K562 (cell line): ENCODE data around the gene PPP3CA. TPM values are rescaled to one million over a fixed set of nuclear protein-coding genes. Genes with fewer than 3 reads are reported as not detected.

Experiments
- ATAC-seq: fragments of 200-7000 bp; cut with Tn5 transposase; 3 replicates; pipeline ENCODE4 v1.9.1; 2020; ENCODE audit warnings: moderate library complexity
- BruUV-seq: library from RNA; stranded (reverse); fragments of 400-500 nt; replicated peaks from 2 replicates; lab custom pipeline; 2021; lab: Mats Ljungman, UMichigan
- CTCF ChIA-PET: fragments of 300-600 bp; formaldehyde crosslinking; extraction: SDS; loops from one replicate; lab custom pipeline; 2021; ENCODE audit warnings: low intra/inter-chr PET ratio; lab: Yijun Ruan, JAX
- POLR2A ChIA-PET: fragments of 300-600, 350-650 bp; sonication (Branson Sonifier 250); formaldehyde crosslinking; extraction: SDS; loops from one replicate; lab custom pipeline; 2021; ENCODE audit warnings: antibody characterized with exemption, inconsistent platforms; lab: Yijun Ruan, JAX
- DNase-seq, 4 experiments: peaks; one replicate each; pipeline versions ENCODE4 v3.0.0 to v3.0.0-alpha.2; 2011 to 2018; ENCODE audit warnings: low spot score in 3 of 4, mixed read lengths in 3 of 4; ENCODE audit errors: extremely low read depth in 1 of 4
- FAIRE-seq: peaks from 2 replicates; lab custom pipeline; 2011; peaks lifted over from hg19 to GRCh38; lab: Jason Lieb, UNC
- H2AFZ ChIP-seq: 2 replicates; pipeline ENCODE4 v1.6.0; 2011; ENCODE audit warnings: low read depth, low read length, control low read depth, inconsistent platforms
- H3K27ac ChIP-seq: fragments of 200-600 bp; 3 replicates; pipeline ENCODE4 v1.8.0; 2011; ENCODE audit warnings: low read depth, mild to moderate bottlenecking, control low read depth, inconsistent platforms, low read length, moderate library complexity, mixed read lengths; ENCODE audit errors: extremely low read depth
- H3K27me3 ChIP-seq, 2 experiments: fragments of 300-600 bp in 1 of 2; 2 replicates in 1 of 2; 3 replicates in 1 of 2; pipeline versions ENCODE4 v1.6.0 to v1.8.0; 2011; ENCODE audit warnings: inconsistent platforms in 2 of 2, low read length in 2 of 2, mild to moderate bottlenecking in 1 of 2, mixed read lengths in 1 of 2, moderate library complexity in 1 of 2; ENCODE audit not compliant: control insufficient read depth in 2 of 2, insufficient read depth in 2 of 2
- H3K36me3 ChIP-seq: fragments of 300-600 bp; 3 replicates; pipeline ENCODE4 v1.8.0; 2011; ENCODE audit warnings: mild to moderate bottlenecking, low read length, inconsistent platforms; ENCODE audit not compliant: control insufficient read depth, insufficient read depth
- H3K4me1 ChIP-seq, 2 experiments: fragments of 200-600 bp in 1 of 2; replicated peaks in 1 of 2; 2 replicates in 1 of 2; 3 replicates in 1 of 2; pipeline versions ENCODE4 v1.5.1 to v1.8.0; 2011; ENCODE audit warnings: inconsistent platforms in 2 of 2, low read length in 2 of 2, mild to moderate bottlenecking in 1 of 2, mixed read lengths in 1 of 2, moderate library complexity in 1 of 2; ENCODE audit not compliant: control insufficient read depth in 2 of 2, insufficient read depth in 2 of 2
- H3K4me2 ChIP-seq: 2 replicates; pipeline ENCODE4 v1.6.1; 2011; ENCODE audit warnings: low read length, control low read depth, inconsistent platforms, mixed read lengths; ENCODE audit not compliant: insufficient read depth
- H3K4me3 ChIP-seq: fragments of 200-600 bp; sonication (generic), shearing (Covaris generic); 2 replicates; pipeline ENCODE4 v1.5.1; 2016; ENCODE audit warnings: control low read depth, inconsistent platforms
- H3K79me2 ChIP-seq: fragments of 200-600 bp; 3 replicates; pipeline ENCODE4 v1.8.0; 2011; ENCODE audit warnings: low read length, inconsistent platforms; ENCODE audit not compliant: control insufficient read depth, insufficient read depth
- H3K9ac ChIP-seq, 2 experiments: 2 replicates each; pipeline versions ENCODE4 v1.6.0 to v1.6.1; 2011; ENCODE audit warnings: low read depth in 2 of 2, low read length in 2 of 2, control low read depth in 1 of 2, inconsistent platforms in 1 of 2, mild to moderate bottlenecking in 1 of 2, mixed read lengths in 1 of 2; ENCODE audit not compliant: insufficient read depth in 1 of 2
- H3K9me1 ChIP-seq: one replicate; pipeline ENCODE4 v1.6.0; 2011; ENCODE audit warnings: inconsistent platforms, mild to moderate bottlenecking, low read length, moderate library complexity; ENCODE audit not compliant: control insufficient read depth, insufficient read depth
- H3K9me3 ChIP-seq: replicated peaks from 2 replicates; pipeline ENCODE4 v1.5.1; 2011; ENCODE audit warnings: low read depth, low read length, inconsistent platforms; ENCODE audit not compliant: control insufficient read depth, insufficient read depth
- H4K20me1 ChIP-seq: replicated peaks from 2 replicates; pipeline ENCODE4 v1.6.1; 2011; ENCODE audit warnings: low read length, inconsistent platforms, mixed read lengths; ENCODE audit not compliant: control insufficient read depth, insufficient read depth
- MCM3 ChIP-seq: fragments of 450-650 bp; IDR thresholded peaks from 2 replicates; pipeline ENCODE4 v1.6.1; 2016
- PHF8 ChIP-seq: fragments of 200-600 bp; sonication (generic); IDR thresholded peaks from 2 replicates; pipeline ENCODE4 v1.6.1; 2012; ENCODE audit warnings: mixed run types, mild to moderate bottlenecking, inconsistent platforms, low read length, moderate library complexity, borderline replicate concordance
- PHTF2 ChIP-seq: fragments of 250-450 bp; sonication (Bioruptor Pico); IDR thresholded peaks from 2 replicates; pipeline ENCODE4 v1.5.0; 2021; ENCODE audit warnings: mild to moderate bottlenecking
- SMARCC2 ChIP-seq: fragments of 450-650 bp; IDR thresholded peaks from 2 replicates; pipeline ENCODE4 v1.6.1; 2017; ENCODE audit warnings: antibody characterized with exemption, moderate library complexity, mild to moderate bottlenecking, low read depth
- TFAM ChIP-seq: fragments of 250-450 bp; sonication (Bioruptor Pico); conservative IDR thresholded peaks from 2 replicates; pipeline ENCODE4 v1.5.0; 2021; ENCODE audit warnings: mild to moderate bottlenecking, moderate library complexity
- ZNF3 ChIP-seq: fragments of 250-450 bp; sonication (Bioruptor Pico); IDR thresholded peaks from 2 replicates; pipeline ENCODE4 v1.5.0; 2021; ENCODE audit warnings: mild to moderate bottlenecking, moderate library complexity
- ZZZ3 ChIP-seq: fragments of 450-650 bp; IDR thresholded peaks from 2 replicates; pipeline ENCODE4 v1.6.1; 2016; ENCODE audit warnings: antibody characterized with exemption, mild to moderate bottlenecking, moderate library complexity
- in situ Hi-C: fragments of 300-500 bp; cut with MboI; formaldehyde crosslinking; loops from 4 replicates; pipeline ENCODE4 v1.15.0; 2018; ENCODE audit warnings: inconsistent platforms, mixed read lengths
- intact Hi-C: fragments of 100-400 bp; cut with micrococcal nuclease; formaldehyde crosslinking; loops from 2 replicates; pipeline ENCODE4 v1.14.2; 2022
- polyA plus RNA-seq, 8 experiments: library from polyadenylated mRNA; depleted of rRNA in 4 of 8; stranded (reverse) in 5 of 8; unstranded in 3 of 8; fragments of >200 nt; fragmentation: Nextera tagmentation in 2 of 8; fragmentation: Illumina TruSeq in 1 of 8; extraction: Ambion mirVana in 2 of 8; extraction: Trizol in 1 of 8; gene quantifications; 2 replicates each; pipeline versions ENCODE4 v1.2.1 to v1.2.3, GENCODE V29; 2011 to 2014; ENCODE audit warnings: inconsistent platforms in 1 of 8, missing spikeins in 1 of 8
- total RNA-seq, 7 experiments: library from RNA; depleted of rRNA in 6 of 7; stranded (reverse); fragments of >200 nt in 6 of 7; fragmentation: Illumina TruSeq in 2 of 7; extraction: Trizol in 2 of 7; gene quantifications; 2 replicates each; pipeline versions ENCODE4 v1.2.1 to v1.2.3, GENCODE V29; 2011 to 2021; ENCODE audit warnings: low replicate concordance in 1 of 7
- TF ChIP-seq, protein P1 (sequence below): IDR thresholded peaks from 2 replicates; pipeline ENCODE4 v1.6.1; 2016; ENCODE audit warnings: missing genetic modification characterization, missing compliant biosample characterization

Gene PPP3CA
- total and polyA plus RNA-seq, 9 of the 15 experiments (the other 6 are each of a cell fraction or from before 2014, with no cell fraction given), result 0.94 to 3.2 (median 1.6) TPM

DNA sequence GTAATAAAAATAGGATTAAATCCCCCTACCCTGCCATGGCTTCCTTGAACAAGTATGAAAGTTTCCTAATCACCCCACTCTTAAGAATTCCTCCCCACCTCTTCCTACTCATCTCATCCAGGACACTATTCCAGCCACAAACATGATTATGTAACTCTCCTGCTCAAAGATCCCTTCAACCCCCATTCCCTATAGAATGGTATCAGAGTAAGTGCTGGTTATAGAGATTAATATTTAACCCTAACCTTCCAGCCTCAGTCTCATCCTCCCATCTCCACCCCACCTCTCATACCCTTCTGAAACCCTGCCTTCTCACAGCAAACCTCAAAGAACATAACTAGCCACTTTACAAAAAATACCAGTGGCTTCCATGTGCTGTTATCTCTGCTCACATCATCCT is 155.1 kb downstream of the PPP3CA start:
- DNase-seq (no peak), FAIRE-seq (no peak)
- H3K27ac ChIP-seq, result no peak overlapping the region
- no TSS peak for BruUV-seq
- no peaks in the 10 kb centered on the region for H3K27me3 ChIP-seq
- in situ Hi-C loops (no loop called here), intact Hi-C loops (no loop called here)
- no peaks in the 10 kb centered on the region; the same call in 1 of the 2 replicates for H3K9me3 ChIP-seq
- no peak overlapping the region for H3K4me3 ChIP-seq
- no peaks in the 10 kb centered on the region for H3K4me1 ChIP-seq
- H3K79me2 ChIP-seq, result no peaks in the 10 kb centered on the region
- H3K9me1 ChIP-seq, result no peaks in the 10 kb centered on the region
- H3K36me3 ChIP-seq, result no peaks in the 10 kb centered on the region
- H2AFZ ChIP-seq, result no peak overlapping the region
- no peak overlapping the region for H3K4me2 ChIP-seq
- ChIA-PET CTCF (no interaction called here), POLR2A (no interaction called here)
- TF ChIP-seq TFAM (CRISPR knock-in tag), result no peak
- no peak for TF ChIP-seq ZZZ3
- TF ChIP-seq, protein P1, sequence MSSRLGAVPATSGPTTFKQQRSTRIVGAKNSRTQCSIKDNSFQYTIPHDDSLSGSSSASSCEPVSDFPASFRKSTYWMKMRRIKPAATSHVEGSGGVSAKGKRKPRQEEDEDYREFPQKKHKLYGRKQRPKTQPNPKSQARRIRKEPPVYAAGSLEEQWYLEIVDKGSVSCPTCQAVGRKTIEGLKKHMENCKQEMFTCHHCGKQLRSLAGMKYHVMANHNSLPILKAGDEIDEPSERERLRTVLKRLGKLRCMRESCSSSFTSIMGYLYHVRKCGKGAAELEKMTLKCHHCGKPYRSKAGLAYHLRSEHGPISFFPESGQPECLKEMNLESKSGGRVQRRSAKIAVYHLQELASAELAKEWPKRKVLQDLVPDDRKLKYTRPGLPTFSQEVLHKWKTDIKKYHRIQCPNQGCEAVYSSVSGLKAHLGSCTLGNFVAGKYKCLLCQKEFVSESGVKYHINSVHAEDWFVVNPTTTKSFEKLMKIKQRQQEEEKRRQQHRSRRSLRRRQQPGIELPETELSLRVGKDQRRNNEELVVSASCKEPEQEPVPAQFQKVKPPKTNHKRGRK (tag), result no peak
- TF ChIP-seq SMARCC2, result no peak
- no peak for TF ChIP-seq PHTF2 (CRISPR knock-in tag)
- TF ChIP-seq PHF8, result no peak
- TF ChIP-seq MCM3, result no peak
- TF ChIP-seq ZNF3 (CRISPR knock-in tag), result no peak
- TF ChIP-seq, all 486 proteins: peak for 0
- no peak for ATAC-seq
- no peak overlapping the region for H3K9ac ChIP-seq
- no peaks in the 10 kb centered on the region for H4K20me1 ChIP-seq
